Renal cortex interstitium (tissue), 15 donors: Measurements from ENCODE around the gene FBXW8. TPM values are rescaled to one million over a fixed set of nuclear protein-coding genes. Genes with fewer than 3 reads are reported as not detected.

Experiments
- DNase-seq, 11 donors: peaks; one replicate each; pipeline ENCODE4 v3.0.0-alpha.2; 2013; ENCODE audit warnings: low read depth in 9 of 11, low spot score in 4 of 11; ENCODE audit errors: extremely low read depth in 1 of 11
- long read RNA-seq, 16 experiments: transcript quantifications; one replicate each; lab custom pipeline, GENCODE V29; 2026
- polyA plus RNA-seq, 3 donors: library from polyadenylated mRNA; unstranded; fragments of 120-200 nt; gene quantifications; one replicate each; pipeline ENCODE4 v1.2.1, GENCODE V29; 2013; ENCODE audit not compliant: insufficient read length in 3 of 3

The FBXW8 gene, protein sequence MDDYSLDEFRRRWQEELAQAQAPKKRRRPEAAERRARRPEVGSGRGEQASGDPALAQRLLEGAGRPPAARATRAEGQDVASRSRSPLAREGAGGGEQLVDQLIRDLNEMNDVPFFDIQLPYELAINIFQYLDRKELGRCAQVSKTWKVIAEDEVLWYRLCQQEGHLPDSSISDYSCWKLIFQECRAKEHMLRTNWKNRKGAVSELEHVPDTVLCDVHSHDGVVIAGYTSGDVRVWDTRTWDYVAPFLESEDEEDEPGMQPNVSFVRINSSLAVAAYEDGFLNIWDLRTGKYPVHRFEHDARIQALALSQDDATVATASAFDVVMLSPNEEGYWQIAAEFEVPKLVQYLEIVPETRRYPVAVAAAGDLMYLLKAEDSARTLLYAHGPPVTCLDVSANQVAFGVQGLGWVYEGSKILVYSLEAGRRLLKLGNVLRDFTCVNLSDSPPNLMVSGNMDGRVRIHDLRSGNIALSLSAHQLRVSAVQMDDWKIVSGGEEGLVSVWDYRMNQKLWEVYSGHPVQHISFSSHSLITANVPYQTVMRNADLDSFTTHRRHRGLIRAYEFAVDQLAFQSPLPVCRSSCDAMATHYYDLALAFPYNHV
- 10 to 100 TPM; 24.4 to 25.3 (median 24.4) TPM for polyA plus RNA-seq
- long read RNA-seq, donor 1, partial matches to known transcripts = 0 of 3 reads
- long read RNA-seq, donor 1, other reads (novel, unspliced or antisense) = 0 of 3 reads
- long read RNA-seq, donor 2, full-length matches to known transcripts = 4 of 9 reads
- long read RNA-seq, donor 2, partial matches to known transcripts = 5 of 9 reads
- long read RNA-seq, donor 2, other reads (novel, unspliced or antisense) = 0 of 9 reads
- long read RNA-seq, donor 3, full-length matches to known transcripts = 4 of 4 reads
- long read RNA-seq, donor 3, partial matches to known transcripts = 0 of 4 reads
- long read RNA-seq, donor 3, other reads (novel, unspliced or antisense) = 0 of 4 reads
- long read RNA-seq, donor 4 = 0 reads
- long read RNA-seq, donor 5 = 0 reads
- long read RNA-seq, donor 6, partial matches to known transcripts = 0 of 2 reads
- long read RNA-seq, donor 6, other reads (novel, unspliced or antisense) = 0 of 2 reads
- long read RNA-seq, donor 7, full-length matches to known transcripts = 4 of 4 reads
- long read RNA-seq, donor 7, partial matches to known transcripts = 0 of 4 reads
- long read RNA-seq, donor 7, other reads (novel, unspliced or antisense) = 0 of 4 reads
- long read RNA-seq, donor 8, full-length matches to known transcripts = 5 of 17 reads
- long read RNA-seq, donor 8, partial matches to known transcripts = 12 of 17 reads
- long read RNA-seq, donor 8, other reads (novel, unspliced or antisense) = 0 of 17 reads
- long read RNA-seq, donor 9, full-length matches to known transcripts = 3 of 8 reads
- long read RNA-seq, donor 9, partial matches to known transcripts = 5 of 8 reads
- long read RNA-seq, donor 9, other reads (novel, unspliced or antisense) = 0 of 8 reads
- long read RNA-seq, donor 10, partial matches to known transcripts = 0 of 1 reads
- long read RNA-seq, donor 10, other reads (novel, unspliced or antisense) = 0 of 1 reads
- long read RNA-seq, donor 11, partial matches to known transcripts = 0 of 4 reads
- long read RNA-seq, donor 11, other reads (novel, unspliced or antisense) = 0 of 4 reads
- long read RNA-seq, donor 12, full-length matches to known transcripts = 3 of 3 reads
- long read RNA-seq, donor 12, partial matches to known transcripts = 0 of 3 reads
- long read RNA-seq, donor 12, other reads (novel, unspliced or antisense) = 0 of 3 reads
- long read RNA-seq, donor 13 = 0 reads
- long read RNA-seq, donor 14, full-length matches to known transcripts = 5 of 5 reads
- long read RNA-seq, donor 14, partial matches to known transcripts = 0 of 5 reads
- long read RNA-seq, donor 14, other reads (novel, unspliced or antisense) = 0 of 5 reads
- long read RNA-seq, donor 15, full-length matches to known transcripts = 4 of 4 reads
- long read RNA-seq, donor 15, partial matches to known transcripts = 0 of 4 reads
- long read RNA-seq, donor 15, other reads (novel, unspliced or antisense) = 0 of 4 reads
- long read RNA-seq, donor 16, transcript FBXW8-201 (11 exons, 2,343 nt) = major isoform, 5 of 5 reads
- long read RNA-seq, donor 16, partial matches to known transcripts = 0 of 5 reads
- long read RNA-seq, donor 16, other reads (novel, unspliced or antisense) = 0 of 5 reads

DNA sequence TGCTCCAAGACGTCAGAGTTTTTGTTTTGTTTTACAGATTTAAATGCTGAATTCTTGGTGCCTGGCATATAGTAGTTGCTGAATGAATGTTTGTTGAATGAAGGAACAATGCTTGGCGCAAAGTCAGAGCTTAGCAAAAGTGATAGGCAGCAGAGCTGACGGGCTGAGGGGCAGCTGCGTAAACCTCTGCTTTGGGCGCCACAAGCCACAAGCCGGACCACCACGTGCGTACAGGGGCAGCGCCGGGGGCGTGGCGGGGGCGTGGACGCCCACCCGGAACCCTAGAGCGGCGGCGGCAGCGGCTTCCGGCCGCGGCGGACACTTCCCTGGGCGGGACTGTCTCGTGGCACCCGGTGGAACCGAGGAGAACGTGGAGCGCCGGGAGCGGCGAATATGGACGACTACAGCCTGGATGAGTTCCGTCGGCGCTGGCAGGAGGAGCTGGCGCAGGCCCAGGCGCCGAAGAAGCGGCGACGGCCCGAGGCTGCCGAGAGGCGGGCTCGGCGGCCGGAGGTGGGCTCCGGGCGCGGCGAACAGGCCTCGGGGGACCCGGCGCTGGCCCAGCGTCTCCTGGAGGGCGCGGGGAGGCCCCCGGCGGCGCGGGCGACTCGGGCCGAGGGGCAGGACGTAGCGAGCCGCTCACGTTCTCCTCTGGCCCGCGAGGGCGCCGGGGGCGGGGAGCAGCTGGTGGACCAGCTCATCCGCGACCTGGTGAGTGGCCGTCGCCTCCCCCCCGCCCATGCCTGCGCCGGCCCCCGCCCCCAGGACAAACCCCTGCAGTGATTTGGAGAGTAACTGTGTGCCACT is at the start of gene FBXW8:
TSS of gene FBXW8 (plus strand) at position 306 of the 807 bp plus-strand sequence. CDS start at position 394, 88 bp downstream.
- peak; percentile 25 to 68 (median 53) for DNase-seq

DNA sequence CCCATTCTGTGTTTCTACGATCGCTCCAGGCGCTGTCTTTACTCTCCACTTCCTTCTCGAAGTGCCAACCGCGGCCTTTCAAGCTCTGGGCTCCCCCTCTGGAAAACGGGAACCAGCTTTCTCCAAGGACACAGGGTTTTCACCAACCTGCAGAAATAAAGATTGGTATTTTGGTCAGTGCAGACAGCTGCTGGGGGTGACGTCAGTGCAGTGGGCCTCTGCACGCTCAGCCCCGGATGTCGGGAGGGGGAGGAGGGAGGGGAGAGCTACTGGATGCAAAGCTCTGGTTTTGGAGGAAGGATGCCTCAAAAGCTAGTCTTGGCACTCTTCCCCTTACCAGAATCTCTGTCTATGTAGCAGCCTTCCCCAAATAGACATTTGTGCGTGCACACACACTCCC is 49.4 kb upstream of the FBXW8 start:
- no peak for DNase-seq

DNA sequence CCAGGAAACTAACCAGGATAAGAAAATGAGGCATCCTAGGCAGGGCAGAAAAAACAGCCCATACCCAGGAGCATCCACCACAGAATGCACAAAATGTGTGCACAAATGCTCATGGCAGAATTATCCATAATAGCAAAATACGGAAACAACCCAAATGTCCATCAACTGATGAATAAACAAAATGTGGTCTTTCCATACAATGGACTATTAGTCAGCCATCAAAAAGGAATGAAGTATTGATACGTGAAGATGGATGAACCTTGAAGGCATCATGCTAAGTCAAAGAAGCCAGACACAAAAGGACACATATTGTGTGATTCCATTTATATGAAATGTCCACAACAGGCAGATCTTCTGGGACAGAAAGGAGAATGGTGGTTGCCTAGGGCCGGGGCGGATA is 48.6 kb upstream of the FBXW8 start:
- no peak for DNase-seq

DNA sequence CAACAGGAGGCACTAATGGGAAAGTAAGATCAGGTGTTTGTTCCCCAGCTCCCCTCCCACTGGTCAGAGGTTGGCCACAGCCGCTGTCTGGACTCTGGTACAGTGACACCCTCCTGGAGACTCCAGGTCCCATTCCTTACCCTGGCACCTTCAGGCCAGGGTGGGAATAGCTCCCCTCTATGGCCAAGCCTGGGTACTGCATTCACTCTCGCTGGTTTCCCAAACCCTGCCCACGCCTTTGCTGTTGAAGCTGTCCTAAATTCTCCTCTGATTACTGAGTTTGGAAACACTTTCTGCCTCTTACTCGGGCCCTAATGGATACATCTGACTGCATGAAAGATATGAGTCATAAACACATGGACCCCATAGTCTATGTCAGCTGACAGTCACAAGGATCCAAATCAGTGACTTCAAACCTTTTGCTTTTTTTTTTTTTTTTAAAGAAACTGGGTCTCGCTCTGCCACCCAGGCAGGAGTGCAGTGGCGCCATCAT is 47.4 kb upstream of the FBXW8 start:
- no peak for DNase-seq

DNA sequence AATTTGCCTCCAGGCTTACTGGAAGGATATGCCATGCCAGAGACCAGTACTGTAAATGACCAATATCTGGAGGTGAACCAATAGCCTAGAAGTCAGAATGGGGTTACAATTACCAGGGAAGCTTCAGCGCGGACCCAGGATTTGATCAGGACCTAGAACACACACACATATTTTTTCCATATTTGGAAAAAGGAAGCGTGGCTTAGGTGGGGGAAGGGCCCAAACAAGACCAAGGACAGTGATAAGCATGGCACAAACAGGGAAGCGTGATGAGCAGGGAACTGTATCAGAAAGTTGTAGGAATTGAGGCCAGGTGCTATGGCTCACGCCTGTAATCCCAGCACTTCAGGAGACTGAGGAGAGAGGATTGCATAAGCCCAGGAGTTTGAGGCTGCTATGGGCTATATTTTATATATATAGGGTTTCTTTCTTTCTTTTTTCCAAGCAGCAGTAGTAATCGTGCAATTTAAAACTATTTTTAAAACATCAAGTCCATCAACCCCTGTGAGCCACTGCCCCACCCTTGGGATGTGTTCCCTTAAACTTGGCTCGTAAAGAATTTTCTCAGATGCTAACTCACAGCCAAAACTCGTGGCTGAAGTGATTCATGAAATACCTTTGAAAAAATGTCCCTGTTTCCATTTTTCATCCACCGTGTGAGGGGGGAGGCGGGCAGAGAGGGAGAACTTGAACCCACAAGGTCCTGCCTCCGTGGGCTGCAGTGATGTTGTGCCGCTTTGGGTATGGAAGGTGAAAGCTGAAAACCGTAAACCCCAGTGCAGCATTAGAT is 46.2 kb upstream of the FBXW8 start:
- DNase-seq = no peak

DNA sequence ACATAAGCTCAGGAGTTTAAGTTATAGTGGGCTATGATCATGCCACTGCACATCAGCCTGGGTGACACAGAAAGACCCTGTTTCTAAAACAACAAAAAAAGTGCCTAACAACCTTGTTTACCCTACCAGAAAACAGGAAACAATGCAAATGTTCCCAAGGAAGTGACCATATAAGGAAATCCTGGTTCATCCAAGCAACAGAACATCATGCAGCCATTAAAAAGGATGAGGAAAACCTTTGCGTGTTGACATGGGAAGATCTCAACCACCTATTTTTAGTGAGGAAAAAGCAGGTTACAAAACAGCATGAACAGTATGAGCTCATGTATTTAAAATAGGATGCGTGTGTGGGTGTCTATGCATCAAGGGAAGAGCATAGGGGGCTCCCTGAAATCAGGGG is 43.2 kb upstream of the FBXW8 start:
- DNase-seq = no peak

DNA sequence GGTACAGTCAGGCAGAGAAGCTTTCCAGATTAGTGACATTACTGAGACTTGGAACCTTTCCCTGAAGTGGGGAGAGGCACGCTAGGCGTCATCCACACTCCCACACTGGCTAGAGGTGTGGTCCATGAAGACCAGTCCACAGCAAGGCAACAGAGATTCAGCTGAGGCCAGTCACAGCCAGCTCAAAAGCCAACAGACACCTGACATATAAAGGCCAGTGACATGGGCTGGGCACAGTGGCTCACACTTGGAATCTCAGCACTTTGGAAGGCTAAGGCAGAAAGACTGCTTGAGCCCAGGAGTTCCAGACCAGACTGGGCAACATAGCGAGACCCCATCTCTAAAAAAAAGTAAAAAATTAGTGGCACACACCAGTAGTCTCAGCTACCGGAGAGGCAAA is 40.4 kb upstream of the FBXW8 start:
- no peak for DNase-seq

DNA sequence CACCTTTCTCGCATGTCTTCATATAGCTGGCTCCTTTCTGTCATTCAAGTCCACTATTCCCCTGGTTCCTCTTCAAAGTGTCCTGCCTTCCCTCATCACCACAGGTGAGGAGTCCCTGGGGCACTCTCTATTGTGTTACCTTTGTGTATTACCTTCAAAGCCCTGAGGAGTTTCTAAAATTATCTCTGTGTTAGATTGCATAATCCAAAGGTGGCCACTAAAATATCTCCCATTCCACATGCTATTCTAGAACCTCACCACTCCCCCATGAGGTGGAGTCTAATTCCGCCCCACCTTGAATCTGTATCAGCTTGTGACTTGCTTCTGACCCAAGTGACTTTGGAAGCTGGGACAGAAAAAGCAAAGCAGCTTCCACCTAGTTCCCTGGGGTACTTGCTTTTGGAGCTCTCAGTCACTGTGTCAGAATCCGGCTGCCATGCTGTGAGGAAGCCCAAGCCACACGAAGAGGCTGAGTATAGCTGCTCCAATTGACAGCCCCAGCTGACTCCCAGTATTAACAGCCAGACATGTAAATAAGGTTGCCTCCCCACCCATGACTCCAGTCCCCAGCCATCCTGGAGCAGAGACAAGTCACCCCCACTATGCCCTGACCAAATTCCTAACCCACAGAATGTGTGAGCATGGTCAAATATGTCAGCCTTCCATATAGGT is 36.3 kb upstream of the FBXW8 start:
- DNase-seq = no peak

DNA sequence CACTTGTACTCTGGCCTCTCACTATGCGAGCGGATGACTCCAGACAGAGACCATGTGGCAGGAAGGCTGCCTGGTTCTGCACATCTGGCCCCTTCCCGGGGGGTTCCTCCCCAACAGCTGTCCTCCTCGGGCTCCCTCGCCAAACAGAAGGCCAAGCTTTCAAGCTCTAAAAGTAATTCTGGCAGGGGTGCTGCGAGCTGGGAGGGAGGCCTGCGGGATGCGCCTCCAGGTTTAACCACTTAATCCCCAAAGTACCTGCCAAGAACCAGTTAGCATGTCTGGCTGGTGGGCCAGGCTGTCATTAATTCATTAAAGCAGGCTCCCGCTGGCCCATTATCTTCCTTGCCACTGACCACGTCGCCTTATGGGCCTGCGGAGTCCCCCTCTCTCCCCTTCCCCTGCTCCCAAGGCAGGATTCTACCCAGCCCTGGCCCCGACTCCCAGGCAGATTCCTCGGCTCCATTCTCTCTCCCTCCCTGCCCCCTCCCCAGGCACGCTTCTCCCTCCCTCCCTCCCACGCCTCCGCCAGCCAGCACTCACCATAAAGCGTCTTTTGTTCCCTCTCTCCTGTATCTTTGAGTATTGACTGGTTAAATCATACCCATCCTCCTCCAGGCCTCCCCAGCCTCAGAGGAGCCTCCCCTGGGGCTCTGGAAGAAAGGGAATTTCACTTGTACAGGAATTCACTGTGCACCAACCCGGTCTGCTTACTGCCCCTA is 34.4 kb upstream of the FBXW8 start:
- DNase-seq = no peak

DNA sequence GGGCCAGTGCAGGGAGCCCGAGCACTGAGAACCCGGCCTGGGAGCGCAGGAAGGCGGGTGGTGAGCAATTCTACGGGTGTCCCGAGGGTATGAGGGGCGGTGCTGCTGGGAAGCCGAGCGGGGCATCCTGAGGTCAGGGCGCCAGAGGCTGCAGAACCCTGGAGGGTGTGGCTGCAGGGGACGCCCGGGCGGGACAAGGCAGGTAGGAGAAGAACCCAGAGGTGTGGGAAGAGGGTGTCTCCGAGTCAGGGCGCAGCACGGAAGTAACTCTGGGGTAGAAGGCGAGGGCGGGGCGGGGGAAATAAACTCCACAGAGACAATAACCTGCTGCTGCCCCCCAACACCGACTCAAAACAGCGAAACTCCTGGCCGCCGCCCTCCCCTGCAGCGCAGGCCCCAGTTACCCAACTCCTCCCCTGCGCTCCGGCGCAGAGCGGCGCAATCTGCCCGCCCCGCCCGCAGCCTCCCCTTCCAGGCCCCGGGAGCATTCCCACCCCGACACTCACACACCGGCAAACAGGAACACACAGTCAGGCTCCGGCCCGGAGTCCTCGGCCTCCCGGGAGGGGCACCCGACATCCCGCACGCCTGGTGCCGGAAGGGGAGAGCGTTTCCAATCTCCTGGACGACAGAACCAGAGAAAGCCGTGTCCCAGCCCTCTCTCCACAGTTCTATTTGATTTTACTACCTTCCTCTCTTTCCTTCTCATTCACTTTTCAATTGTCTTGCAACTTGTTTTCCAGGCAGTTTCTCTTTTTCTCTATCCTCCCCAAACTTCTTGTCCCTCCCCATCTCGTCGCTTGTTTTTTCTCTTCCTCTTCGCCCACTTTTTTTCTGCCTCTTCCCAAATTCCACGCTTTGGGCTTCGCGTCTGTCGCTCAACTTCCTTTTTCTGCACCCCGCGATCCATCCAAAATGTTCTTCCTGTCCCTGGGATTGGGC is 31.9 kb upstream of the FBXW8 start:
- DNase-seq = no peak

DNA sequence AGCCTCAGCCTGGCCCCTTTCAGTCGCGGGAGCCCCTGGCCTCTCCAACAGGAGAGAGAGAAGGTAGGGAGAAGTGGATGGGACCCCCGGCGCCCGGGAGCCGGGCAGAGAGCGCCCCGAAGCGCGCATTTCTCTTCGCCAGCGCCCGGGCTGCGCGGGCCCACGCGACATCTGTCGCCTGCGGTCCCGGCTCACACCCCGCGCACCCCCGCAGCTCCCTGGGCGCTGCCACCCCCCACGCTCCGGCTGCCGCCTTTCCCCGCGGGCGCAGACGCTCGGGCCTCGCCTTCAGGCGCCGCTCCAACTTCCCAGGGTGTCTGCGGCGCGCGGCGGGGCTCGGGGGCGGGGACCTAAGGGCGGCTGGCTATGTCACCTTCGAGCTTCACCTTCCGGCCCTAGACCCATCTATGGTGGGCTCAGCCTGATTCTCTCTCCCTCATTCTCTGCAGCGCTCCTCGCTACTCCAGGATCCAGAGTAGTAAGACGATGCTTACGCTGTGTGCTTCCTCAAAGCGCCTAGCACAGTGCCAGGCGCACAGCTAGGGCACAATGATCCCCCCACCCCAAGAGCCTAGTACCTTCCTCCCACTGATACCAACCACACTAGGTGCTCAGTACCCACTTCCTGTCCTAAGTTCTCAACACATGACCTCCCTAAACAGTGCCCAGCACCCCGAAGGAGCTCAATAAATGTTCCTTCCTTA is 31.1 kb upstream of the FBXW8 start:
- no peak for DNase-seq

DNA sequence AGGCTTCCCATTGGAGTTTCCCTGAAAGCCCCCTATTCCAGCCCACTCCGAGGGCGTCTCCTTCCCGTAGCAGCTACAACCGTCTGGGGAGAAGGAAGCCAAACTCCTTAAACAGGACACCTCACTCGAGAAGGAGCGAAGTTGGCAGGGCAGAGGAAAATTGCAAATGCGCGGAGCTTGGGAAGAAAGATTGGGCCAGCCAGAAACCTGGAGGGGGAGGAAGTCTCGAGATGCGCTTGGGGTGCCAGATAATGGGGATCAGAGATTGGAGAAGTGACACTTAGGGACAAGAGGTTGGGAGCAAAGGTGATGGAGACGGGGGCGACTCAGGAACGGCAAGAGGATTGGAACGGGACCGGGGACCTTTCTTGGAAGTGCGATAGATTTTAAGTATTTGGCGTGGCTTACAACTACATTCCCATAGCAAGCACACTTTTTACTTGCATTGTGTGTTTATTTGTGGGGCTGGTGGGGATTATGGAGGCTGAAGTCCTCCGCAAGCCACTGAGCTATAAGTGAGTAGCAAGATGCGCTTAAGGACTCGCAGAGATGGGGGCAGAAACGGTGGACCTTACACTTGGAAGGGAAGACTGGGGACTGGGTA is 30.4 kb upstream of the FBXW8 start:
- DNase-seq = no peak
